Skeletal muscle cell (primary cell): ENCODE measurements around the gene ATAD1.
"Not testable (repeated sequence)": the region's sequence is repeated elsewhere in the genome, so short reads cannot be mapped to it uniquely, and the experiment has no call there.

Experiments
- DNase-seq: peaks from one replicate; pipeline ENCODE4 v3.0.0-alpha.2; 2010; ENCODE audit warnings: low read depth
- H3K4me3 ChIP-seq: 2 replicates; pipeline ENCODE4 v1.5.1; 2011; ENCODE audit warnings: low read depth, mild to moderate bottlenecking, control low read depth, low read length, moderate library complexity

The ATAD1 gene

DNA sequence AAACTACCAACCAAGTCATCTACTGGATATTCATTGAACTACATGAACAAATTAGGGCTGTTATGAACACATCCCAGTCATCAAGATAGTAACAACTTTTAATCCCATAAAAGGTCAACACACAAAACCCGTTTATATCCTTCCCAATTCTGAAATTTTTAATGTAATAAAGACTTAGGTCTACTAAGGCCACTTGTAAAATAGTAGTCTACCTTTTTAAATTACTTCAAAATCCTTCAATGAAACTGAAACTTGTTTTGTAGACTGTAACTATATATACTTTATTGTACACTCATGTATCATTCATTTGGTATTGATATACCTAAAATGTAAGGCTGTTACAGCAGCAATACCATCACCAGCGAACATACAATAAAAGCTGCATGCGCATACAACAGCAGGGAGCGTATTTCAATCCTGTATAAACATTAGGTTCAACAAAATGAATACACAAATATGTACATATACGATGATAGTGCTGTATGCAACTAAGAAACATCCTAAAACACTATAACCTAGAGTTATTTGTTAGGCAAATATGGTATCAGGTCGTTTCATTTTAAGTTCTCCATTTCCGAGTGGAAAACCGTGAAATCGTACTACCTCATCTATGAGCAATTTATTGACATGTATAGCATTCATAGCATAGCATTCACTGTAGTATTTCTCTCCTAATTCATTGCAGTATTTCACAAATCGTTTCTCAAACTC lies 973 bp downstream of the ATAD1 start:
- DNase-seq: no peak
- H3K4me3 ChIP-seq: peak overlapping the region; percentile 93

DNA sequence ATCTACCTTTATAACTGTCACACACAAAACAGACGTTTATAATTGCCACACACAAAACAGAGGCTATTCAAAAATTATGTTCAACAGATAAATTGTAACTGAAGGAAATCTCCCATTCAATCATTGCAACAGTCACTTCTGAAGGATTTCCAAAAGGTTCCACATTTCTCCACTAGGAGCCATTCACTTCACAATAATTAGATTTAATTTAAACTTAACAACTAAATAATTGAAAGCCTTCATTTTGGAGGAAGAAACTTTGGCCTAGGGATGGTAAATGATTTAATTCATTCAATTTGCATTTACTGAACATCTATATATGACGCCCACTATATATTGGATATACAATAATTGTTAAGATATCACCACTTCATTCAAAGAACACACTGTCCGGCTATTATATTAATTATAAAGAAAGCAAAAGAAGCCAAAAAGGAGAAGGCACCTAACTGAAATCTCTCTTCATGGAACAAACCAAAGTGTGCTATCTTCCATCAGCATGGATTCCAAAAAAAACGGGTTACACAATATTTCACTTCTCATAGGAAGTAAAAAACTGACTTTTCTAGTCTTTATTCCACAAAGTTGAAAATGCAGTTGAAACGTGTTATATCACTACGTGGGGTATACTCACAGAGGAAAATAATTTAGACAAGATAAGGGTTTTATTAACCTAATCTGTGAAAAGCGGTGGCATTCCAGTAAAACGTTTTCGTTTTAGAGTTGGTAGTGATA lies 1.7 kb downstream of the ATAD1 start:
- no peak overlapping the region for H3K4me3 ChIP-seq
- no peak for DNase-seq

DNA sequence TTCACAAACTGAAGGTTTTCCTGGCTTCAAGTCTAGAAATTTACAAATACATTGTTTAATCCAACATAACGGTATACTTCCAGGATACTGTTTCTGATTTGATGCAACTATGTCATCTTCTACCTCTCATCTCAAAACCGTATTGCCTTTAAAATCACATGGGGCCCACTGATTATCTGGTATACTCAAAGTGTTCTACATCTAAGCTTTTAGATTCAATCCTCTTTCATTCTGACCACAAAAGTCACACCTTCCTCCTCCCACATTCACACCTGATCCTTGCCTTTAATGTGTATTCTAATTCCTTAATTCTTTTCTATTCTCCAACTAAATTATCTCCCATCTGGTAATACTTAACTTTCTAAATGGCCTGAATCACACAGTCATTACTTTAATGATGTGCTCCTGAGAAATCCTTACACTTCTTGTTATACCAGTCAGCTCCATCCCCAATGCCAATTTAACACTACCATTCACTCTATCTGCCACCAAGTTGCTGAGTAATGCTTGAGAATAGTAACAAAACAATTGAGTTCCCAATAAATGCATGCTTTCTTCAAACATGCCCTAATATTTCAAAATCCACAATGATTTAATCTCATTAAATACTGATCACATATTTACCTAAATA lies 13.0 kb downstream of the ATAD1 start:
- DNase-seq: no peak

DNA sequence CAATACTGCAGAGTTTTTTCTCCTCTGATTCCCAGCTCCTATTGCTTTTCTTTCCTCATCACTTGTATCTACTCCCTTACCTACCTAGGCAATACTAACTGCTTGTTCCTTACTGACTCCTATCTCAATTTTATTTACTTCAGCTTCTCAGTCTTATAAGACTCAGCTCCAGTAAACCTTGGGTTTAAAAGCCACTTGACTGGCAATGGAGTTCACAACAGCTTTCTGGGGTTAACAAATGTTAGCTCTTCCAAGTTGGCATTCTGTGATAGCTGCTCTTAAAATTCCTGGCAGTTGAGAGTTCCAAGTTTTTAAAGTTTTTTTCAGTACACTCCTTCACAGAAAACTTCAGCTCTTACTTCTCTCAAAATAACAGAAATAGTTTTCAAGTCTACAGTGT lies 14.2 kb downstream of the ATAD1 start:
- H3K4me3 ChIP-seq: no peak overlapping the region
- no peak for DNase-seq

More for the DNA sequence above, 13.0 kb downstream of the ATAD1 start:
- H3K4me3 ChIP-seq: no peak overlapping the region

DNA sequence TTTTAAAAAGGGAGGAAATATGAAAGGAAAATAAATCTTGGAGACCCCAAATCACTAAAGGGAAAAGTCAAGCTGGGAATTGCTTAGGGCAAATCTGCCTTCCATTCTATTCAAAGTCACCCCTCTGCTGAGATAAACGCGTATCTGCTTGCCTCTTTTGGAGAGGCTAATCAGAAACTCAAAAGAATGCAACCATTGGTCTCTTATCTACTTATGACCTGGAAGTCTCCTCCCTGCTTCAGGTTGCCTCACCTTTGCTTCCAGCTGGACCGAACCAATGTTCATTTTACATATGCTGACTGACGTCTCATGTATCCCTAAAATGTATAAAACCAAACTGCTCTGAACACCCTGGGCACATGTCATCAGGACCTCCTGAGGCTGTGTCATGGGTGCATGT lies 14.7 kb downstream of the ATAD1 start:
- no peak for DNase-seq
- H3K4me3 ChIP-seq: no peak overlapping the region

DNA sequence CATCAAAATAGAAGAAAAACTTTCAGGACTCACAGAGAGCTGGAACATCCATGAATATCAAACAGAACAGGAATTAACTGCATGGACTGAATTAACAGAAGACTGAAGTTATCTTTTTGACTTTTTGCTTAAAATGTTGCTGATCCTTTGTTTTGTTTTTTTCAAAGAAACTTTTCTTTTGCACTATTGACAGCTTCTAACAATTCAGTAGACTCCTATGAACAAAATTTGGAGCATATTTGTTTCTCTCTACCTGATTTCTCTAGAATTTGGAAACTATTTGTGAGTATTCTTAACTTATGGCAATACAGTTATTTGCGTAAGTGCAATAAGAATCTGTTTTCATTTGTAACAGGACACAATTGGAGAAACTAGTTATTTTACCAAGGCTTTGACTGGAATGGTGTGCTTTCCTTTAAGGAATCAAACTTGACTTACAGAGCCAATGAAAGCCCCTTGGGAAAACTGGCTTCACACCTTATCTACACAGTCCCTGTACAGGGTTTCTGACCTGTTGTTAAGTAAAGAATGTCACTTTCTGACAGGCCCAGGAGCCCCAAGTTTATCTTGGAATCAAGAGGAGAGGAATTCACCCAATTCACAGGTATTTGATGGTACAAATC lies 16.1 kb downstream of the ATAD1 start:
- DNase-seq, H3K4me3 ChIP-seq: not testable (repeated sequence)

DNA sequence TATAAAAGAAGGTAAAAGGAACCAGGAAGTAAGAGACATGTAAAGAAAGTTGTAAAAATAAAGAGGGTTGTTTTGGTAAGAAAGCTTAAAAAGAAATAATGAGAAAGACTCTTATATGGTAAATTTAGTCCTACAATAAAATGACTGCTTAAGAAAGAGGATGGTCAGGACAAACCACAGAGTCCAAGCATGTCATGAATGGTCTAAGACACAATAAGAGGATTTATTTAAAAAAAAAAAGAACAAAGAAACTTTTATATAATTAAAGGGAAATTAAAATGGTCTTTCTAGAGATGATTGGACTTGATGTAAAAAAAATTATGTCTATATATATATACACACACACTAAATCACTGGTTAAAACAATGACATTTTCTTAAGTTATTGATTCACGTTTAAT lies 18.2 kb downstream of the ATAD1 start:
- no peak for DNase-seq
- H3K4me3 ChIP-seq: no peak overlapping the region

DNA sequence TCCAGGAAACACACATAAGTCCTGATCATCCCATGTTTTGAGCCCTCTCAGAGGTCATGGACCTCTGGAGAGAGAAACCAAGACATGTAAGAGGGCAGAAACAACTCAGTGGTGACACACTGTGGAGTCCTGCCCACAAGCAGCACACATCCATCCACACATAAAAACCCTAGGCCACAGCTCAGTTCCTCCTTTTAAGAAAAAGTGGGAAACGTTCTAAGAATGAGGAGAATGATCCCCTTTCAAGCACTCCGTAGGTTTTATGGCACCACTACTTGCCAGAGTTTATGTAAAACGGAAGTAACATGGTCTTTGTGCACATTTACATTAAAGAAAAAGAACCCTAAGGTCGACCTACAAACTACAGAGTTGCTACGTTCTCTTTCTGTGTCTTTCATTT lies 19.9 kb downstream of the ATAD1 start:
- DNase-seq: no peak
- H3K4me3 ChIP-seq: no peak overlapping the region

DNA sequence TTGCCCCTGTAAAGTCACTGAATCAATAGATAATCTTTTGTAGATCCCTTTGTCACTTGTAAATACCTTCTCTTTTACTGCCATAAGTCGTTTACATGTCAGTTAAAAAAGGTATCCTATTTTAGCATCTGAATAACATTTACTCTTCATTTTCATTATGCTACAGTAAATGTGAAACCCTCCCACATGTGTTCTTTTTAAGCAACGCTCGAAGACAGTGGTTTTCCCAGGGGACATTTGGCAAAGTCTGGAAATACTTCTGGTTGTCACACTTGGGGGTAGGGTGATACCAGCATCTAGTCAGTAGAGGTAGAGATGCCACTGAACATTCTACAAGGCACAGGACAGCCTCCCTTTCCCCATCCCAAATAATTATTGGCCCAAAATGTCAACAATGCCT lies 23.7 kb downstream of the ATAD1 start:
- DNase-seq: no peak
- no peak overlapping the region for H3K4me3 ChIP-seq

DNA sequence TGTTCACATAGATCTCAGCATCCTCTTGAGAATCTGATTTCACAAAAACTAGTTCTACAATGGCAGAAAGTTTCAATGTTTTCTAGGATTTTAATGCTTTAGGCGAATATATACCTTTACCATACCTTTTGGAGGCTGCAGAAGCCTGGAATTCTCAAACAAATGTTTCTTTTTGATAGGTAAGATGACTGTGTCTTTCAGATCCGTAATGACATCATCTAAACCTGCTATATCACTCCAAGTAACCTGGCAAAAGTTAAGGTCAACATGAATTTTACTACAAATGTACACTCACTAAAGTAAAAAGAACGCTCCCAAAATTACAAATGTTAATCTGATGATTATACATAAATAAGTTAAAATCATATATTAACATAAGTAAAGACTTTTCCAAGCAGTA lies 27.8 kb downstream of the ATAD1 start:
- DNase-seq: no peak
- H3K4me3 ChIP-seq: no peak overlapping the region

DNA sequence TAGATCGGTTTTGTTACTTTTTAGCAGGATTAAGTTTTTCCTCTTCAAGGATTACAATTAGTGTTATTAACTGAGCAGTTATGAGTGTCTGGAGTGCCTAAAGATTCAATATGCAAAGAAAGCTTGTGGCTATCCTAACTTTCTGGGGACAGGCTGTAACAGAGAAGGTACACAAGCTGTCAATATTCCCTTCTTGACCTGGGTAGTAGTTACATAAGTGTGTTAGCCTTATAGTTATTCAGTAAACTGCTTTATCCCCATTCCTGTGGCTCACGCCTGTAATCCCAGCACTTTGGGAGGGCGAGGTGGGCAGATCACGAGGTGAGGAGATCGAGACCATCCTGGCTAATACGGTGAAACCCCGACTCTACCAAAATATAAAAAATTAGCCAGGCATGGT lies 31.6 kb downstream of the ATAD1 start:
- no peak for DNase-seq
- no peak overlapping the region for H3K4me3 ChIP-seq

DNA sequence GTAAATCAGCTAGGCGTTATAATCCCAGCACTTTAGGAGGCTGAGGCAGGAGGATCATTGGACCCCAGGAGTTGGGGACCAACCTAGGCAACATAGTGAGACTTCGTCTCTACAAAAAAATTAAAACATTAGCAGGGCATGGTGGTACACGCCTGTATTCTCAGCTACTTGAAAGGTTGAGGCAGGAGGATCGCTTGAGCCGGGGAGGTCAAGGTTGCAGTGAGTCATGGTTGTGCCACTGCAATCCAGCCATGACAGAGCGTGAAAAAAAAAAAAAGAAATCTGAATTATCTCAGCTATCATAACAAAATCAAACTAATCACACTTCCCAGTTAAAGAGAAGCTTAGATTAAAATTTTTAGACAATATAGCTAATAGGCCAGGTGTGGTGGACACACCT lies 35.3 kb downstream of the ATAD1 start:
- H3K4me3 ChIP-seq: no peak overlapping the region
- DNase-seq: no peak

DNA sequence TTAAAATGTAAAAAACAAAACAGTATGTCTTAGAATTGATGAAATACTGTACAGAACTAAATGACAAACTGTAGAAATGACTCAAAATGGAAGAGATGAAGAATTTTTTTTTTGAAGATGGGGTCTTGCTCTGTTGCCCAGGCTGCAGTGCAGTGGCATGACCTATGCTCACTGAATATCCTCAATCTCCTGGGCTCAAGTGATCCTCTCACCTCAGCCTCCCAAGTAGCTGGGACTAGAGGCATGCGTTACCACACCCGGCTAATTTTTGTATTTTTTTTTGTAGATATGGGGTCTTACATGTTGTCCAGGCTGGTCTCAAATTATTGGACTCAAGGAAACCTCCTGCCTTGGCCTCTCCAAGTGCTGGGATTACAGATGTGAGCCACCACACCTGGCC lies 36.5 kb downstream of the ATAD1 start:
- no peak for DNase-seq
- no peak overlapping the region for H3K4me3 ChIP-seq

DNA sequence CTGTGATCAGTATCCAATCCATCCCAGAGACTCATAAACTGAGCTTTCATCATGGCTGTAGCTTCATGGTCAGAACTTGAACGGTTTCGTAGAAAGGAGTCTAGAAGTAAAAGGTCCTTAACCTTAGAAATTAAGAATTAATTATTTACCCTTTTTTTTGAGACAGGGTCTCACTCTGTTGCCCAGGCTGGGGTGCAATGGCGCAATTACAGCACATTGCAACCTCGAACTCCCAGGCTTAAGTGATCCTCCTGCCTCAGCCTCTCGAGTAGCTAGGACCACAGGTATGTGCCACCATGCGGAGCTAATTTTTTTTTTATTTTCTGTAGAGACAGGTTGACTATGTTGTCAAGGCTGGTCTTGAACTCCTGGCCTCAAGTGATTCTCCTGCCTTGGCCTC lies 41.7 kb downstream of the ATAD1 start:
- DNase-seq: no peak
- H3K4me3 ChIP-seq: no peak overlapping the region

DNA sequence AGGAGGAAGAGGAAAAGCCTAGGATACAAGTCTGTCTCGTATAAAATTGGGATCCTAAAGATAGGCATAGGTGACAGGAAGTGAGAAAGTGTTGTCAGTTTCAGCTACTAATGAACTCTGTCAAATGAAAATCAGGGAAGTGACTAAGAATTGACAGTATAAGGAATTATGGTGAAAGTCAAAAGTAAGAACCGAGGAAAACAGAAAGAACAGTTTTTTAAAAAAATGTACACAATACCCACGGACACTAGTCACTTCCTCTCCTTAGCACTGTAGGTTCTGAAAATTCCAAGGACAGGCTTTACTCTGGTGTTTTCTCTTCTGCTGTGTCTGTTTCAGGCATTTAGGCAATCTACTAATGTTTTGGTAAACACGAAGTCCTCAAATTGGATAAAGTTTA lies 42.3 kb downstream of the ATAD1 start:
- H3K4me3 ChIP-seq: no peak overlapping the region
- no peak for DNase-seq

DNA sequence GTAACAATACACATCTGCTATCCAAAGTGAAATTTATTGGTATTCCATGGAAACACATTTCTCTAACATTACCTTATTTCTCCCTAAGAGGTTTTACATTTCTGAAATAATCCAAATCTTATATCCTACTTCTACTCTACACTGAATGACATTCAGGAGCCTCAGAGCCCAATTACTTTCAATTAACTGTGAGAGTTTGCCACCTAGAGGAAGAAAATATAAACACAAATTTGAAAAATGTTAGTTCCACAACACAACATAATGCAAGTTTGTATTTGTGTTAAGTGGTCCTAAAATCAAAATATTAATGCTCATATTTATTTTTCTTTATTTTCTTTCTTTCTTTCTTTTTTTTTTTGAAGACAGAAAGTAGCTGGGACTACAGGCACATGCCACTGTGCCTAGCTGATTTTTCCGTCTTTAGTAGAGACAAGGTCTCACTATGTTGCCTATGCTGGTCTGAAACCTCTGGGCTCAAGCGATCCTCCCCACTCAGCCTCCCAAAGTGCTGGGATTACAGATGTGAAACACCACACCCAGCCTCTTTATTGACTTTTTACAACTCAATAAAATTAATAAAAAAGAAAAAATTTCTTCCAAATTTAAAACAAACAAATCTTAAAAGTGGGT lies 46.0 kb downstream of the ATAD1 start:
- no peak for DNase-seq
- no peak overlapping the region for H3K4me3 ChIP-seq

DNA sequence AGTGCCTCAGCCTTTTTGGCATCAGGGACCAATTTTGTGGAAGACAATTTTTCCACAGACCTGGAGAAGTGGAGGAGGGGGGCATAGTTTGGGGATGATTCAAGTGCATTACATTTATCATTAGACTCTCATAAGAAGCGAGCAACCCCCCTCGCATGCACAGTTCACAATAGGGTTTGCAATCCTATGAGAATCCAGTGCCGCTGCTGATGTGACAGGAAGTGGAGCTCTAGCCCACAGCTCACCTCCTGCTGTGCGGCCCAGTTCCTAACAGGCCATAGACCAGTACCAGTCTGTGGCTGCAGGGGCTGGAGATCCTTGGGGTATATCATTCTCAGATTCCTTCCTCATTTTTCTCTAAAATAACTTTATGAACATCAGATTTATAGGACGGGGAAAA lies 50.8 kb downstream of the ATAD1 start:
- DNase-seq: no peak
- H3K4me3 ChIP-seq: no peak overlapping the region

DNA sequence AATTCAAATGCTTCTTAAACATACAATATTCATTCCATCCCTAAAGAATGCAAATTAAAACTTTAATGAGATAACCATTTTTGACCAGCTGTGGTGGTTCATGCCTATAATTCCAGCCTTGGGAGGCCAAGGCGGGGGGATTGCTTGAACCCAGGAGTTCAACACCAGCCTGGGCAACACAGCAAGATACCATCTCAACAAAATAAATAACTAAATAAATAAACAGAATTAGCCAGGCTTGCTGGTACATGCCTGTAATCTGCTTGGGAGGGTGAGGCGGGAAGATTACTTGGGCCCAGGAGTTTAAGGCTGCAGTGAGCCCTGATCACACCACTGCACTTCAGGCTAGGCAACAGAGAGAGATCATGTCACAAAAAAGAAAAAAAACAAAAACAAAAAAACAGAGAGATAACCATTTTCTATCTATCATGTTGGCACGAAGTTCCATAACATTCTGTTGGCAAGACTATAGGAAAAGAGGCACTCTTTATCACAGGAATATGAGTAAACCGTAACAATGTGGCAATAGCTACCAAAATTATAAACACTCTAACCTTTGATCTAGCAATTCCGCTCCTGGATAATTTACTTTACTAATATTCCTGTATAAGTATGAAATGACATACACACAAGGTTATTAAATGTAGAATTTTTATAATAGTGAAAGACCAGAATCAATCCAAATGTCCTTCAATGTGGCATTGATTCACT lies 52.2 kb downstream of the ATAD1 start:
- DNase-seq: no peak
- no peak overlapping the region for H3K4me3 ChIP-seq
